GM23338 (cell line): ENCODE data around the gene IL1A. TPM values are rescaled to one million over a fixed set of nuclear protein-coding genes. Genes with fewer than 3 reads are reported as not detected.

Experiments
- ATAC-seq: fragments of 200-7000 bp; cut with Tn5 transposase; 3 replicates; pipeline ENCODE4 v1.9.1; 2020
- DNase-seq: peaks from one replicate; pipeline ENCODE4 v3.0.0-alpha.2; 2015; ENCODE audit warnings: low spot score
- H2AFZ ChIP-seq: fragments of 200-600 bp; sonication (generic); 2 replicates; pipeline ENCODE4 v1.8.0; 2016; ENCODE audit warnings: antibody characterized with exemption, mild to moderate bottlenecking, moderate library complexity
- H3F3A ChIP-seq: fragments of 200-600 bp; sonication (generic); replicated peaks from 2 replicates; pipeline ENCODE4 v1.8.0; 2017; ENCODE audit warnings: antibody characterized with exemption, mixed run types, low read depth
- H3K27ac ChIP-seq: fragments of 200-600 bp; sonication (generic); 2 replicates; pipeline ENCODE4 v1.6.1; 2016; ENCODE audit warnings: low read depth
- H3K27me3 ChIP-seq: fragments of 200-600 bp; sonication (generic); 2 replicates; pipeline ENCODE4 v1.8.0; 2016; ENCODE audit warnings: mild to moderate bottlenecking, mixed run types, moderate library complexity; ENCODE audit not compliant: insufficient read depth
- H3K36me3 ChIP-seq: fragments of 200-600 bp; sonication (generic); 2 replicates; pipeline ENCODE4 v1.8.0; 2016; ENCODE audit warnings: mild to moderate bottlenecking; ENCODE audit not compliant: insufficient read depth
- H3K4me1 ChIP-seq: fragments of 200-600 bp; sonication (generic); 2 replicates; pipeline ENCODE4 v1.8.0; 2016; ENCODE audit warnings: mild to moderate bottlenecking, moderate library complexity; ENCODE audit not compliant: insufficient read depth
- H3K4me2 ChIP-seq: fragments of 200-600 bp; sonication (generic); 2 replicates; pipeline ENCODE4 v1.7.1; 2017; ENCODE audit warnings: mixed run types
- H3K4me3 ChIP-seq: fragments of 200-600 bp; sonication (generic); 2 replicates; pipeline ENCODE4 v1.6.1; 2016; ENCODE audit warnings: mixed run types
- H3K79me2 ChIP-seq: fragments of 200-600 bp; sonication (generic); replicated peaks from 2 replicates; pipeline ENCODE4 v1.8.0; 2017; ENCODE audit warnings: mild to moderate bottlenecking; ENCODE audit not compliant: insufficient read depth
- H3K9me2 ChIP-seq: fragments of 200-600 bp; sonication (generic); 2 replicates; pipeline ENCODE4 v1.8.0; 2017; ENCODE audit not compliant: insufficient read depth
- H4K20me1 ChIP-seq: fragments of 200-600 bp; sonication (generic); replicated peaks from 2 replicates; pipeline ENCODE4 v1.8.0; 2017; ENCODE audit warnings: mild to moderate bottlenecking; ENCODE audit not compliant: insufficient read depth
- H3K27ac Mint-ChIP-seq: 2 replicates; pipeline ENCODE4 v1.8.0; 2020; ENCODE audit warnings: inconsistent platforms, mild to moderate bottlenecking, moderate library complexity, mixed read lengths
- H3K27me3 Mint-ChIP-seq: 3 replicates; pipeline ENCODE4 v1.8.0; 2022; ENCODE audit warnings: low read depth, mild to moderate bottlenecking, moderate library complexity, mixed read lengths, inconsistent platforms; ENCODE audit not compliant: insufficient read depth, poor library complexity
- H3K36me3 Mint-ChIP-seq: 3 replicates; pipeline ENCODE4 v1.8.0; 2021; ENCODE audit warnings: low read depth, mild to moderate bottlenecking, inconsistent platforms, moderate library complexity, mixed read lengths
- H3K4me1 Mint-ChIP-seq: 3 replicates; pipeline ENCODE4 v1.8.0; 2020; ENCODE audit warnings: mild to moderate bottlenecking, inconsistent platforms, mixed read lengths
- H3K4me3 Mint-ChIP-seq: 3 replicates; pipeline ENCODE4 v1.8.0; 2021; ENCODE audit warnings: moderate library complexity, mild to moderate bottlenecking, inconsistent platforms, mixed read lengths
- H3K9me3 Mint-ChIP-seq: 3 replicates; pipeline ENCODE4 v1.8.0; 2020; ENCODE audit warnings: moderate library complexity, mild to moderate bottlenecking, inconsistent platforms, mixed read lengths
- CREB1 ChIP-seq: fragments of 250-450 bp; sonication (Bioruptor Pico); IDR thresholded peaks from 2 replicates; pipeline ENCODE4 v1.5.0; 2020; ENCODE audit warnings: low read depth, mild to moderate bottlenecking, moderate library complexity
- EZH2 ChIP-seq: fragments of 200-600 bp; sonication (generic); IDR thresholded peaks from one replicate; pipeline ENCODE4 v1.8.0; 2017; ENCODE audit warnings: antibody characterized with exemption, mild to moderate bottlenecking, low read depth; ENCODE audit not compliant: unreplicated experiment
- EZH2phosphoT487 ChIP-seq: fragments of 200-600 bp; sonication (generic); IDR thresholded peaks from one replicate; pipeline ENCODE4 v1.8.1; 2018; ENCODE audit warnings: antibody characterized with exemption; ENCODE audit not compliant: unreplicated experiment
- JUNB ChIP-seq: IDR thresholded peaks from one replicate; pipeline ENCODE4 v1.6.1; 2016; ENCODE audit warnings: antibody characterized with exemption; ENCODE audit not compliant: unreplicated experiment
- NANOG ChIP-seq: IDR thresholded peaks from 2 replicates; pipeline ENCODE4 v1.6.1; 2016; ENCODE audit warnings: antibody characterized with exemption, borderline replicate concordance
- POLR2AphosphoS5 ChIP-seq: IDR thresholded peaks from 2 replicates; pipeline ENCODE4 v1.6.1; 2016; ENCODE audit warnings: antibody characterized with exemption, low read depth
- STAT1 ChIP-seq: IDR thresholded peaks from one replicate; pipeline ENCODE4 v1.6.1; 2016; ENCODE audit warnings: antibody characterized with exemption; ENCODE audit not compliant: unreplicated experiment
- ZNF114 ChIP-seq: fragments of 250-450 bp; sonication (Bioruptor Pico); IDR thresholded peaks from 2 replicates; pipeline ENCODE4 v1.5.0; 2020; ENCODE audit warnings: mild to moderate bottlenecking, moderate library complexity
- polyA plus RNA-seq: library from polyadenylated mRNA; unstranded; fragments of >200 nt; fragmentation: Nextera tagmentation; extraction: Ambion mirVana; gene quantifications from 2 replicates; pipeline ENCODE4 v1.2.1, GENCODE V29; 2016
- total RNA-seq: library from RNA; depleted of rRNA; stranded (reverse); fragments of >200 nt; shearing (Covaris generic); gene quantifications from 2 replicates; pipeline ENCODE4 v1.2.3, GENCODE V29; 2014
- TF ChIP-seq, protein P1 (sequence below): IDR thresholded peaks from one replicate; pipeline ENCODE4 v1.6.1; 2018; ENCODE audit warnings: antibody characterized with exemption; ENCODE audit not compliant: unreplicated experiment
- TF ChIP-seq, protein P2 (sequence below): IDR thresholded peaks from 2 replicates; pipeline ENCODE4 v1.6.1; 2016; ENCODE audit warnings: antibody characterized with exemption

Gene IL1A
- total and polyA plus RNA-seq, 2 experiments from 2014 or later = 0.65 to 0.73 TPM

DNA sequence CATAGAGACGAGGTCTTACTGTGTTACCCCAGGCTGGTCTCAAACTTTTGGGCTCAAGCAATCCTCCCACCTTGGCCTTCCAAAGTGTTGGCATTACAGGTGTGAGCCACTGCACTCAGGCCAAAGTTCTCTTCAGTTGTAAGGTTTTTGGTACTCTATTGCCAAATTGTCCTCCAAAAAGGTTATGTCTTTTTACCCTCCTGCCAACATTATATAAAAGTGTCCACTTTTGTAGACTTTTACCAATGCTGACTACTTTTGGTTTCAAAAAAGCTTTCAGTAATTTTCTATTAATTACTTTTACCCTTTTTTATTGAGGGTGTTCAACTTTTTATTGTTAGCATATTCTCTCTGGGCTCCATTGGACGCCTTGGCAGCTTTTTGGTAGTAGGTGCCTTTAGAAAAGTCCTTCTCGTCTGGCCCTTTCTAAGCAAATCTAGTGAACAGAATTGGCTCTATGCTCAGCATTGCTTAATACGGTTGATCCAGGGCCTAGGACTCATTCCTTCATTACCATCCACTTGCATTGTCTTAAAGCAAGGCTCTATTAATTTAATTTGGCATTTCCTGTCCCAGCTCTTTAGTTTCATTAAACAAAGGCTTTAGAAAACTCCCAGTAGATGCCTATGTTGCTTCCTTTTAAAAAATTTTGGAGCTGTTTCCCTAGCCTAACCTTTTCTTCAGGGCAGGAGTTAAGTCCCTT, 16.7 kb upstream of the IL1A start:
- peaks cover 8% of the 10 kb centered on the region for H3K27me3 Mint-ChIP-seq
- H3F3A ChIP-seq = no peaks in the 10 kb centered on the region
- H3K4me1 Mint-ChIP-seq = peaks cover 4% of the 10 kb centered on the region; the same call in 2 of the 3 replicates
- H3K79me2 ChIP-seq = no peaks in the 10 kb centered on the region
- ATAC-seq = no peak
- no peak overlapping the region for H3K4me3 ChIP-seq
- H3K27ac ChIP-seq = no peak overlapping the region
- H2AFZ ChIP-seq = no peak overlapping the region
- TF ChIP-seq EZH2 (no peak), ZNF114 (no peak), NANOG (no peak), POLR2AphosphoS5 (no peak), JUNB (no peak)
- TF ChIP-seq, protein P1, sequence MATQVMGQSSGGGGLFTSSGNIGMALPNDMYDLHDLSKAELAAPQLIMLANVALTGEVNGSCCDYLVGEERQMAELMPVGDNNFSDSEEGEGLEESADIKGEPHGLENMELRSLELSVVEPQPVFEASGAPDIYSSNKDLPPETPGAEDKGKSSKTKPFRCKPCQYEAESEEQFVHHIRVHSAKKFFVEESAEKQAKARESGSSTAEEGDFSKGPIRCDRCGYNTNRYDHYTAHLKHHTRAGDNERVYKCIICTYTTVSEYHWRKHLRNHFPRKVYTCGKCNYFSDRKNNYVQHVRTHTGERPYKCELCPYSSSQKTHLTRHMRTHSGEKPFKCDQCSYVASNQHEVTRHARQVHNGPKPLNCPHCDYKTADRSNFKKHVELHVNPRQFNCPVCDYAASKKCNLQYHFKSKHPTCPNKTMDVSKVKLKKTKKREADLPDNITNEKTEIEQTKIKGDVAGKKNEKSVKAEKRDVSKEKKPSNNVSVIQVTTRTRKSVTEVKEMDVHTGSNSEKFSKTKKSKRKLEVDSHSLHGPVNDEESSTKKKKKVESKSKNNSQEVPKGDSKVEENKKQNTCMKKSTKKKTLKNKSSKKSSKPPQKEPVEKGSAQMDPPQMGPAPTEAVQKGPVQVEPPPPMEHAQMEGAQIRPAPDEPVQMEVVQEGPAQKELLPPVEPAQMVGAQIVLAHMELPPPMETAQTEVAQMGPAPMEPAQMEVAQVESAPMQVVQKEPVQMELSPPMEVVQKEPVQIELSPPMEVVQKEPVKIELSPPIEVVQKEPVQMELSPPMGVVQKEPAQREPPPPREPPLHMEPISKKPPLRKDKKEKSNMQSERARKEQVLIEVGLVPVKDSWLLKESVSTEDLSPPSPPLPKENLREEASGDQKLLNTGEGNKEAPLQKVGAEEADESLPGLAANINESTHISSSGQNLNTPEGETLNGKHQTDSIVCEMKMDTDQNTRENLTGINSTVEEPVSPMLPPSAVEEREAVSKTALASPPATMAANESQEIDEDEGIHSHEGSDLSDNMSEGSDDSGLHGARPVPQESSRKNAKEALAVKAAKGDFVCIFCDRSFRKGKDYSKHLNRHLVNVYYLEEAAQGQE = no peak
- H3K9me2 ChIP-seq = peaks cover 3% of the 10 kb centered on the region; the same call in 1 of the 2 replicates
- H3K4me2 ChIP-seq = no peak overlapping the region
- H3K9me3 Mint-ChIP-seq = no peaks in the 10 kb centered on the region
- H3K36me3 ChIP-seq = no peaks in the 10 kb centered on the region
- no peaks in the 10 kb centered on the region for H4K20me1 ChIP-seq
- peaks cover 7% of the 10 kb centered on the region; the same call in 1 of the 3 replicates for H3K36me3 Mint-ChIP-seq
- no peaks in the 10 kb centered on the region for H3K27me3 ChIP-seq
- no peak overlapping the region for H3K4me3 Mint-ChIP-seq
- peaks cover 4% of the 10 kb centered on the region; the same call in 1 of the 2 replicates for H3K4me1 ChIP-seq
- no peak for DNase-seq
- H3K27ac Mint-ChIP-seq = no peak overlapping the region

- Histone ChIP-seq H2AFZ (peak overlapping the region; percentile 72), H3K4me2 (no peak overlapping the region), H3K79me2 (no peaks in the 10 kb centered on the region), H3F3A (no peaks in the 10 kb centered on the region), H3K9me2 (peaks cover 3% of the 10 kb centered on the region; the same call in 1 of the 2 replicates), H3K4me1 (peaks cover 10% of the 10 kb centered on the region), H3K36me3 (no peaks in the 10 kb centered on the region), H4K20me1 (no peaks in the 10 kb centered on the region), H3K27ac (no peak overlapping the region), H3K27me3 (no peaks in the 10 kb centered on the region), H3K4me3 (no peak overlapping the region)
- H3K4me3 Mint-ChIP-seq = no peak overlapping the region
- H3K9me3 Mint-ChIP-seq = no peaks in the 10 kb centered on the region; the same call in 2 of the 3 replicates
- no peak overlapping the region for H3K27ac Mint-ChIP-seq
- H3K4me1 Mint-ChIP-seq = peaks cover 10% of the 10 kb centered on the region; the same call in 2 of the 3 replicates
- no peak for DNase-seq
- no peak for ATAC-seq
- peaks cover 7% of the 10 kb centered on the region; the same call in 1 of the 3 replicates for H3K36me3 Mint-ChIP-seq
- H3K27me3 Mint-ChIP-seq = peaks cover 8% of the 10 kb centered on the region
- TF ChIP-seq CREB1 (CRISPR knock-in tag) (no peak), NANOG (no peak), STAT1 (no peak), JUNB (no peak), ZNF114 (no peak), EZH2 (no peak), EZH2phosphoT487 (no peak)
- TF ChIP-seq, protein P2, sequence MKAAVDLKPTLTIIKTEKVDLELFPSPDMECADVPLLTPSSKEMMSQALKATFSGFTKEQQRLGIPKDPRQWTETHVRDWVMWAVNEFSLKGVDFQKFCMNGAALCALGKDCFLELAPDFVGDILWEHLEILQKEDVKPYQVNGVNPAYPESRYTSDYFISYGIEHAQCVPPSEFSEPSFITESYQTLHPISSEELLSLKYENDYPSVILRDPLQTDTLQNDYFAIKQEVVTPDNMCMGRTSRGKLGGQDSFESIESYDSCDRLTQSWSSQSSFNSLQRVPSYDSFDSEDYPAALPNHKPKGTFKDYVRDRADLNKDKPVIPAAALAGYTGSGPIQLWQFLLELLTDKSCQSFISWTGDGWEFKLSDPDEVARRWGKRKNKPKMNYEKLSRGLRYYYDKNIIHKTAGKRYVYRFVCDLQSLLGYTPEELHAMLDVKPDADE = no peak
- TF ChIP-seq, protein P1 = no peak
Measured at GRCh38 chr2:112798979-112799975, 15.0 kb upstream of the IL1A start.
